Testis (tissue), 3 donors: ENCODE results near the gene MFSD6. TPM values are rescaled to one million over a fixed set of nuclear protein-coding genes. Genes with fewer than 3 reads are reported as not detected.

ENCODE experiments used
- DNase-seq: peaks from one replicate; pipeline ENCODE4 v3.0.0-alpha.2; 2019
- H3K27ac ChIP-seq, 2 donors: fragments of 200-600 bp; sonication (generic); one replicate each; pipeline ENCODE4 v1.5.1; 2019
- H3K27me3 ChIP-seq: fragments of 200-600 bp; sonication (generic); one replicate; pipeline ENCODE4 v1.5.1; 2019
- H3K36me3 ChIP-seq: fragments of 200-600 bp; sonication (generic); one replicate; pipeline ENCODE4 v1.5.1; 2017; ENCODE audit warnings: low read depth; ENCODE audit errors: missing control alignments
- H3K4me1 ChIP-seq: fragments of 200-600 bp; sonication (generic); one replicate; pipeline ENCODE4 v1.5.1; 2019
- H3K4me3 ChIP-seq, 2 donors: fragments of 200-600 bp; sonication (generic); one replicate each; pipeline ENCODE4 v1.5.1; 2017 to 2019
- H3K9me3 ChIP-seq: fragments of 200-600 bp; sonication (generic); one replicate; pipeline ENCODE4 v1.5.1; 2017
- POLR2A ChIP-seq: fragments of 450-650 bp; IDR thresholded peaks from one replicate; pipeline ENCODE4 v1.6.1; 2017; ENCODE audit warnings: antibody characterized with exemption, mild to moderate bottlenecking, moderate library complexity
- WGBS, 2 donors: methylation state at CpG; one replicate each; pipeline ENCODE4 v1.1.5; 2018; 5-methylcytosine and 5-hydroxymethylcytosine counted together
- intact Hi-C: fragments of 100-400 bp; cut with DNase I; formaldehyde crosslinking; loops from one replicate; pipeline ENCODE4 v1.15.1; 2023; ENCODE audit warnings: low total_unique reads
- polyA plus RNA-seq: library from polyadenylated mRNA; stranded (reverse); fragments of 350-450 nt; fragmentation: Illumina TruSeq; extraction: RNeasy Lipid Tissue Mini Kit (QIAGEN cat#74804); gene quantifications from one replicate; pipeline ENCODE4 v1.2.3, GENCODE V29; 2014; ENCODE audit warnings: low read depth, low replicate concordance; ENCODE audit not compliant: insufficient read depth
- total RNA-seq, 2 donors: library from RNA; depleted of rRNA; stranded (reverse); fragments of >200 nt; gene quantifications; one replicate each; pipeline ENCODE4 v1.2.3, GENCODE V29; 2016
- TF ChIP-seq, protein P1 (sequence below), 3 experiments: fragments of 450-650 bp in 2 of 3; fragments of 200-600 bp in 1 of 3; sonication (generic) in 1 of 3; IDR thresholded peaks; one replicate each; pipeline ENCODE4 v1.5.1; 2016 to 2019; ENCODE audit warnings: antibody characterized with exemption in 3 of 3, mild to moderate bottlenecking in 2 of 3, moderate library complexity in 1 of 3

Gene MFSD6
- total and polyA plus RNA-seq, 3 donors from 2014 or later: 15.0 to 47.3 (median 29.9) TPM

DNA sequence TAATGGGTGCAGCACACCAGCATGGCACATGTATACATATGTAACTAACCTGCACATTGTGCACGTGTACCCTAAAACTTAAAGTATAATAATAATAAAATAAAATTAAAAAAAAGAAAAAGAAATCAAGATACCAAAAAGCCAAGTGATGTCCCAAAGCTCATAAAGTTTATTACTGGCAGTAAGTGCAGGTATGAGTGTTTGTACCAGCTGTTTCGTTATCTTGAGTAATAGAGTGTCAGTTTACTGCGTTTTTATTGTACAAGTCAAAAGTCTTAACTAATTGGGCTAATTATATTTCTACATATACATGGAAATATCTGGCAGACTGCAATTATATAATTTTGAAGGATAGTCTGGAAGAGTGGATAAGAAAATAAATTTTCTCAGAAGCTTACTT lies 41.8 kb downstream of the MFSD6 start:
- intact Hi-C loops: no loop called here
- Histone ChIP-seq H3K4me1 (peaks cover 6% of the 10 kb centered on the region), H3K27me3 (no peaks in the 10 kb centered on the region), H3K27ac (no peak overlapping the region), H3K9me3 (no peaks in the 10 kb centered on the region), H3K4me3 (no peak overlapping the region), H3K36me3 (no peaks in the 10 kb centered on the region)
- no peak for DNase-seq
- 89 to 94% methylated on average over 3 of the region's 3 CpGs for WGBS, 2 donors
- no peak for TF ChIP-seq POLR2A
- TF ChIP-seq, protein P1, sequence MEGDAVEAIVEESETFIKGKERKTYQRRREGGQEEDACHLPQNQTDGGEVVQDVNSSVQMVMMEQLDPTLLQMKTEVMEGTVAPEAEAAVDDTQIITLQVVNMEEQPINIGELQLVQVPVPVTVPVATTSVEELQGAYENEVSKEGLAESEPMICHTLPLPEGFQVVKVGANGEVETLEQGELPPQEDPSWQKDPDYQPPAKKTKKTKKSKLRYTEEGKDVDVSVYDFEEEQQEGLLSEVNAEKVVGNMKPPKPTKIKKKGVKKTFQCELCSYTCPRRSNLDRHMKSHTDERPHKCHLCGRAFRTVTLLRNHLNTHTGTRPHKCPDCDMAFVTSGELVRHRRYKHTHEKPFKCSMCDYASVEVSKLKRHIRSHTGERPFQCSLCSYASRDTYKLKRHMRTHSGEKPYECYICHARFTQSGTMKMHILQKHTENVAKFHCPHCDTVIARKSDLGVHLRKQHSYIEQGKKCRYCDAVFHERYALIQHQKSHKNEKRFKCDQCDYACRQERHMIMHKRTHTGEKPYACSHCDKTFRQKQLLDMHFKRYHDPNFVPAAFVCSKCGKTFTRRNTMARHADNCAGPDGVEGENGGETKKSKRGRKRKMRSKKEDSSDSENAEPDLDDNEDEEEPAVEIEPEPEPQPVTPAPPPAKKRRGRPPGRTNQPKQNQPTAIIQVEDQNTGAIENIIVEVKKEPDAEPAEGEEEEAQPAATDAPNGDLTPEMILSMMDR (IDR thresholded peaks at IDR 0.05): no peak

DNA sequence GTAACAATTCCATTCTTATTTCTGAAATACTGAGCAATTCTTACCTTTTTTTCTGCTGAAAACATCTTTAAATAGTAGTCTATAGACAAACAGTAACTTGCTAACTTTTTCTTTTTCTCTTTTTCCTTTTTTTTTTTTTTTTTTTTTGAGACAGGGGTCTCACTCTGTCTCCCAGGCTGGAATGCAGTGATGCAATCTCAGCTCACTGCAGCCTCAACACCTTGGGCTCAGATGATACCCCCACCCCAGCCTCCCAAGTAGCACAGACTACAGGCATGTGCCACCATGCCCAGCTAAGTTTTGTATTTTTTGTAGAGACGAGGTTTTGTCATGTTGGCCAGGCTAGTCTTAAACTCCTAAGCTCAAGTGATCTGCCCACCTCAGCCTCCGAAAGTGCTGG lies 42.2 kb downstream of the MFSD6 start:
- intact Hi-C loops: no loop called here

DNA sequence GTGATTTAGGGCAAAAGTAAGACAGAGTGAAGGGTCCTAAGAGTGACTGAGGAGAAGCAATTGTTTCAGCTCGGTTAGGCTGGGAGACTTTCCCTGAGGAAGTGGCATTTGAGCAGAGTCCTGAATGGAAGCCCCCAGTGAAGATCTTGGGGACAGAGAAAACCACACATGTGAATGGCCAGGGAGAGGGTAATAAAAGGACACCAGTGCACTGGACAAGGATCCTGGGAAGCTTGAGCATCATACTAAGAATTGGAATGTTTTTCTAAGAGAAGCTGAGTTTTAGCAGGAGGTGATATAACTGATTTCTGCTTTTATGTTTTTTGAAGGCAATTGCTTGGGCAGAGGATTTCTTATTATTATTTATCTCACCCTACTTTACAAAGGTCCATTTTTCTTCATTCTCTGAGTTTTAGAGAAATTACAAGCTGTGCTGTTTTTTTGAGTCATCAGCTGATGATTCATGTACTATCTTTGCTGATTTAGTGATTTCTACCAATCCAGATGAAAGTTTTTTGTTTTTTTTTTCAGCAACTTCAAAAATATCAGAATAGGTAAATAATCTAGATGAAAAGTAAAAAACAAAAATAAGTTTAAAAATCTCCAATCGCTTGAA lies 43.5 kb downstream of the MFSD6 start:
- no peak for DNase-seq
- H3K9me3 ChIP-seq: no peaks in the 10 kb centered on the region
- WGBS, 2 donors: 82 to 85% methylated on average over 2 of the region's 2 CpGs
- no peaks in the 10 kb centered on the region for H3K27me3 ChIP-seq
- intact Hi-C loops: no loop called here
- no peak overlapping the region for H3K4me3 ChIP-seq
- peaks cover 5% of the 10 kb centered on the region for H3K4me1 ChIP-seq
- no peak for TF ChIP-seq POLR2A
- TF ChIP-seq, protein P1 (IDR thresholded peaks at IDR 0.05): no peak
- H3K27ac ChIP-seq: no peak overlapping the region
- H3K36me3 ChIP-seq: no peaks in the 10 kb centered on the region

More for the DNA sequence above, 42.2 kb downstream of the MFSD6 start:
- Histone ChIP-seq H3K27me3 (no peaks in the 10 kb centered on the region), H3K4me3 (no peak overlapping the region), H3K36me3 (no peaks in the 10 kb centered on the region), H3K27ac (no peak overlapping the region), H3K9me3 (no peaks in the 10 kb centered on the region), H3K4me1 (peaks cover 5% of the 10 kb centered on the region)
- 97 to 100% methylated on average over 2 of the region's 2 CpGs for WGBS, 2 donors
- TF ChIP-seq, protein P1 (IDR thresholded peaks at IDR 0.05): no peak
- TF ChIP-seq POLR2A: no peak
- no peak for DNase-seq

DNA sequence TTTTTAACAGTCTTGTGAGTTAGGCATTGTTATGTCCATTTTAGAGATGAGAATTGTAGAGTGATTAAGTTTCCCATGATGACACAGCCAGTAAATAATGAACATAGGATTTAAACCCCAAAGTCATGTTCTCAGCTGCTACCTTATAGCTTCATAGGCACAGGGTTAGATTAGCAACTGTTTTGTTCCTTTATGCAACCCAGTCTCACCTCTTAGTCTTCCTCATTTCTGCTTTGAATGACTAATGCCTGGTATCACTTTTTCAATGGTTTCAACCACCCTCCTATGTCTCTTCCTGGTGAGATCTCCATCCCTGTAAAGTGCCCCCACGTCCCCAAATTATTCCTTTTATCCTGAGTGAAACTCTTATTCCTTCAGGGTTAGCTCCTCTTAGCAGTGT lies 44.3 kb downstream of the MFSD6 start:
- WGBS, 2 donors: 83 to 94% methylated on average over 1 of the region's 1 CpG
- no peak for TF ChIP-seq POLR2A
- TF ChIP-seq, protein P1 (IDR thresholded peaks at IDR 0.05): no peak
- no peaks in the 10 kb centered on the region for H3K36me3 ChIP-seq
- H3K4me3 ChIP-seq: no peak overlapping the region
- intact Hi-C loops: no loop called here
- no peak overlapping the region for H3K27ac ChIP-seq
- DNase-seq: no peak
- H3K27me3 ChIP-seq: no peaks in the 10 kb centered on the region
- H3K9me3 ChIP-seq: no peaks in the 10 kb centered on the region
- no peaks in the 10 kb centered on the region for H3K4me1 ChIP-seq

DNA sequence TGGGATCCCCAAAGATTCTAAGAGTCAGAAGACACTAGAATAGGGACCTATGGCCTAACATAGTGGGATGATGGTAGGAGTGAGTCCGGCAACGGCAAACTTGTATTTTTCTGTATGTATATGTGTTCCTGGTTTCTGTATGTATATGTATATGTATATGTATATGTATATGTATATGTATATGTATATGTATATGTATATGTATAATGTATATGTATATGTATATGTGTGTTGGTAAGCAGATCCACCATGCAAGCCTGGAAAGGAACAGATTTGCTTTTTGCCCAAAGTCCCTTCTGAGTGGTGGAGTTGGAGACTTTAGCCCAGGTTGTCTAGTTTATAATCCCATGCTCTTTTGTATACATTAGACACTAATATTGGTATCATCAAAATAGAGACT lies 46.6 kb downstream of the MFSD6 start:
- Histone ChIP-seq H3K27ac (no peak overlapping the region), H3K4me3 (no peak overlapping the region), H3K4me1 (no peaks in the 10 kb centered on the region), H3K36me3 (no peaks in the 10 kb centered on the region), H3K9me3 (no peaks in the 10 kb centered on the region), H3K27me3 (no peaks in the 10 kb centered on the region)
- no peak for DNase-seq
- 97 to 98% methylated on average over 2 of the region's 2 CpGs for WGBS, 2 donors
- intact Hi-C loops: no loop called here
- TF ChIP-seq, protein P1 (IDR thresholded peaks at IDR 0.05): no peak
- TF ChIP-seq POLR2A: no peak
